K562 (cell line): ENCODE measurements around the gene EIF1. TPM values are rescaled to one million over a fixed set of nuclear protein-coding genes. Genes with fewer than 3 reads are reported as not detected.

Experiments used
- ATAC-seq: fragments of 200-7000 bp; cut with Tn5 transposase; 3 replicates; pipeline ENCODE4 v1.9.1; 2020; ENCODE audit warnings: moderate library complexity
- BruUV-seq: library from RNA; stranded (reverse); fragments of 400-500 nt; replicated peaks from 2 replicates; lab custom pipeline; 2021; lab: Mats Ljungman, UMichigan
- CTCF ChIA-PET: fragments of 300-600 bp; formaldehyde crosslinking; extraction: SDS; loops from one replicate; lab custom pipeline; 2021; ENCODE audit warnings: low intra/inter-chr PET ratio; lab: Yijun Ruan, JAX
- POLR2A ChIA-PET: fragments of 300-600, 350-650 bp; sonication (Branson Sonifier 250); formaldehyde crosslinking; extraction: SDS; loops from one replicate; lab custom pipeline; 2021; ENCODE audit warnings: antibody characterized with exemption, inconsistent platforms; lab: Yijun Ruan, JAX
- DNase-seq, 4 experiments: peaks; one replicate each; pipeline versions ENCODE4 v3.0.0 to v3.0.0-alpha.2; 2011 to 2018; ENCODE audit warnings: low spot score in 3 of 4, mixed read lengths in 3 of 4; ENCODE audit errors: extremely low read depth in 1 of 4
- FAIRE-seq: peaks from 2 replicates; lab custom pipeline; 2011; peaks lifted over from hg19 to GRCh38; lab: Jason Lieb, UNC
- H2AFZ ChIP-seq: 2 replicates; pipeline ENCODE4 v1.6.0; 2011; ENCODE audit warnings: low read depth, low read length, control low read depth, inconsistent platforms
- H3K27ac ChIP-seq: fragments of 200-600 bp; 3 replicates; pipeline ENCODE4 v1.8.0; 2011; ENCODE audit warnings: low read depth, mild to moderate bottlenecking, control low read depth, inconsistent platforms, low read length, moderate library complexity, mixed read lengths; ENCODE audit errors: extremely low read depth
- H3K27me3 ChIP-seq, 2 experiments: fragments of 300-600 bp in 1 of 2; 2 replicates in 1 of 2; 3 replicates in 1 of 2; pipeline versions ENCODE4 v1.6.0 to v1.8.0; 2011; ENCODE audit warnings: inconsistent platforms in 2 of 2, low read length in 2 of 2, mild to moderate bottlenecking in 1 of 2, mixed read lengths in 1 of 2, moderate library complexity in 1 of 2; ENCODE audit not compliant: control insufficient read depth in 2 of 2, insufficient read depth in 2 of 2
- H3K36me3 ChIP-seq: fragments of 300-600 bp; 3 replicates; pipeline ENCODE4 v1.8.0; 2011; ENCODE audit warnings: mild to moderate bottlenecking, low read length, inconsistent platforms; ENCODE audit not compliant: control insufficient read depth, insufficient read depth
- H3K4me1 ChIP-seq, 2 experiments: fragments of 200-600 bp in 1 of 2; replicated peaks in 1 of 2; 2 replicates in 1 of 2; 3 replicates in 1 of 2; pipeline versions ENCODE4 v1.5.1 to v1.8.0; 2011; ENCODE audit warnings: inconsistent platforms in 2 of 2, low read length in 2 of 2, mild to moderate bottlenecking in 1 of 2, mixed read lengths in 1 of 2, moderate library complexity in 1 of 2; ENCODE audit not compliant: control insufficient read depth in 2 of 2, insufficient read depth in 2 of 2
- H3K4me2 ChIP-seq: 2 replicates; pipeline ENCODE4 v1.6.1; 2011; ENCODE audit warnings: low read length, control low read depth, inconsistent platforms, mixed read lengths; ENCODE audit not compliant: insufficient read depth
- H3K4me3 ChIP-seq: fragments of 200-600 bp; sonication (generic), shearing (Covaris generic); 2 replicates; pipeline ENCODE4 v1.5.1; 2016; ENCODE audit warnings: control low read depth, inconsistent platforms
- H3K79me2 ChIP-seq: fragments of 200-600 bp; 3 replicates; pipeline ENCODE4 v1.8.0; 2011; ENCODE audit warnings: low read length, inconsistent platforms; ENCODE audit not compliant: control insufficient read depth, insufficient read depth
- H3K9ac ChIP-seq, 2 experiments: 2 replicates each; pipeline versions ENCODE4 v1.6.0 to v1.6.1; 2011; ENCODE audit warnings: low read depth in 2 of 2, low read length in 2 of 2, control low read depth in 1 of 2, inconsistent platforms in 1 of 2, mild to moderate bottlenecking in 1 of 2, mixed read lengths in 1 of 2; ENCODE audit not compliant: insufficient read depth in 1 of 2
- H3K9me1 ChIP-seq: one replicate; pipeline ENCODE4 v1.6.0; 2011; ENCODE audit warnings: inconsistent platforms, mild to moderate bottlenecking, low read length, moderate library complexity; ENCODE audit not compliant: control insufficient read depth, insufficient read depth
- H3K9me3 ChIP-seq: replicated peaks from 2 replicates; pipeline ENCODE4 v1.5.1; 2011; ENCODE audit warnings: low read depth, low read length, inconsistent platforms; ENCODE audit not compliant: control insufficient read depth, insufficient read depth
- H4K20me1 ChIP-seq: replicated peaks from 2 replicates; pipeline ENCODE4 v1.6.1; 2011; ENCODE audit warnings: low read length, inconsistent platforms, mixed read lengths; ENCODE audit not compliant: control insufficient read depth, insufficient read depth
- ELF2 ChIP-seq: fragments of 250-450 bp; sonication (Bioruptor Pico); IDR thresholded peaks from 2 replicates; pipeline ENCODE4 v1.5.0; 2021; ENCODE audit warnings: mild to moderate bottlenecking
- FIP1L1 ChIP-seq: fragments of 200-400 bp; formaldehyde crosslinking; IDR thresholded peaks from 2 replicates; pipeline ENCODE4 v1.6.1; 2018; ENCODE audit warnings: mild to moderate bottlenecking, low read depth, low read length; ENCODE audit not compliant: poor library complexity, severe bottlenecking
- ZBTB7A ChIP-seq: IDR thresholded peaks from 2 replicates; pipeline ENCODE4 v1.6.1; 2011; ENCODE audit warnings: low read depth, mild to moderate bottlenecking, low read length, moderate library complexity, borderline replicate concordance; ENCODE audit not compliant: control insufficient read depth
- WGBS: fragments of 100-300 bp; shearing (Covaris generic); methylation state at CpG from one replicate; pipeline ENCODE4 v1.1.6; 2016; ENCODE audit warnings: low coverage, mixed read lengths; ENCODE audit not compliant: insufficient coverage; ENCODE audit errors: missing lambda C conversion rate; 5-methylcytosine and 5-hydroxymethylcytosine counted together
- in situ Hi-C: fragments of 300-500 bp; cut with MboI; formaldehyde crosslinking; loops from 4 replicates; pipeline ENCODE4 v1.15.0; 2018; ENCODE audit warnings: inconsistent platforms, mixed read lengths
- intact Hi-C: fragments of 100-400 bp; cut with micrococcal nuclease; formaldehyde crosslinking; loops from 2 replicates; pipeline ENCODE4 v1.14.2; 2022
- polyA plus RNA-seq, 8 experiments: library from polyadenylated mRNA; depleted of rRNA in 4 of 8; stranded (reverse) in 5 of 8; unstranded in 3 of 8; fragments of >200 nt; fragmentation: Nextera tagmentation in 2 of 8; fragmentation: Illumina TruSeq in 1 of 8; extraction: Ambion mirVana in 2 of 8; extraction: Trizol in 1 of 8; gene quantifications; 2 replicates each; pipeline versions ENCODE4 v1.2.1 to v1.2.3, GENCODE V29; 2011 to 2014; ENCODE audit warnings: inconsistent platforms in 1 of 8, missing spikeins in 1 of 8
- total RNA-seq, 7 experiments: library from RNA; depleted of rRNA in 6 of 7; stranded (reverse); fragments of >200 nt in 6 of 7; fragmentation: Illumina TruSeq in 2 of 7; extraction: Trizol in 2 of 7; gene quantifications; 2 replicates each; pipeline versions ENCODE4 v1.2.1 to v1.2.3, GENCODE V29; 2011 to 2021; ENCODE audit warnings: low replicate concordance in 1 of 7

Gene EIF1
- total and polyA plus RNA-seq, 9 of the 15 experiments (the other 6 are each of a cell fraction or from before 2014, with no cell fraction given) = 67.0 to 1,204 (median 320) TPM

- TF ChIP-seq ZBTB7A = peak; percentile 1; the same call in 1 of the 2 replicates
Observed at GRCh38 chr17:41705271-41705991, 16.7 kb downstream of the EIF1 start (continued).

- no peak overlapping the region for H3K9ac ChIP-seq
- H3K9me1 ChIP-seq = no peaks in the 10 kb centered on the region
- BruUV-seq = no TSS peak
- no peaks in the 10 kb centered on the region for H3K79me2 ChIP-seq
- FAIRE-seq (no peak), DNase-seq (no peak), ATAC-seq (no peak; the same call in 2 of the 3 replicates)
- 0 out of 2 replicates have a peak, but pooled peaks have one; percentile 20 for TF ChIP-seq ELF2 (CRISPR knock-in tag)
- TF ChIP-seq FIP1L1 = no peak
- no peaks in the 10 kb centered on the region; a peak in 3 of 5 replicates for H3K4me1 ChIP-seq
- peaks cover 5 to 10% of the 10 kb centered on the region in 2 experiments; a peak in 3 of 5 replicates for H3K27me3 ChIP-seq
- H2AFZ ChIP-seq = no peak overlapping the region
- H4K20me1 ChIP-seq = no peaks in the 10 kb centered on the region
- no peak overlapping the region for H3K27ac ChIP-seq
- no peaks in the 10 kb centered on the region for H3K9me3 ChIP-seq
- H3K4me2 ChIP-seq = no peak overlapping the region
- no peak overlapping the region for H3K4me3 ChIP-seq
- in situ Hi-C loops = no loop called here
- intact Hi-C loops = no loop called here
- ChIA-PET POLR2A (interaction anchor here (1.0 to 12.4 kb wide), 3 partner anchors 12 to 29 kb away, joined by 4 to 174 read pairs (median 24); partner anchors contain the start of gene EIF1), CTCF (no interaction called here)
- no peaks in the 10 kb centered on the region for H3K36me3 ChIP-seq
- 9% methylated on average over 10 of the region's 10 CpGs for WGBS
Observed at GRCh38 chr17:41707803-41708669, 19.4 kb downstream of the EIF1 start.
